HCT116 (cell line): Measurements from ENCODE around the gene PHYKPL. TPM values are rescaled to one million over a fixed set of nuclear protein-coding genes. Genes with fewer than 3 reads are reported as not detected.

Experiments used
- ATAC-seq: fragments of 200-7000 bp; cut with Tn5 transposase; 2 replicates; pipeline ENCODE4 v1.9.1; 2020; ENCODE audit warnings: mild to moderate bottlenecking, moderate library complexity
- BruUV-seq: library from RNA; stranded (reverse); fragments of 400-500 nt; replicated peaks from 2 replicates; lab custom pipeline; 2021; lab: Mats Ljungman, UMichigan
- CTCF ChIA-PET: fragments of 300-600 bp; sonication (Branson Sonifier 250); formaldehyde crosslinking; loops from one replicate; lab custom pipeline; 2021; ENCODE audit warnings: antibody characterized with exemption; lab: Charles Lee
- POLR2A ChIA-PET: fragments of 300-600, 350-600 bp; sonication (Branson Sonifier 250); formaldehyde crosslinking; loops from one replicate; lab custom pipeline; 2021; ENCODE audit warnings: antibody characterized with exemption; lab: Charles Lee
- RAD21 ChIA-PET, 2 experiments: fragments of 300-600 bp; sonication (Branson Sonifier 250); formaldehyde crosslinking; loops; one replicate each; lab custom pipeline; 2023; ENCODE audit warnings: low total read pairs in 2 of 2; ENCODE audit not compliant: uncharacterized antibody in 2 of 2, unreplicated experiment in 2 of 2, low non-redundant PET in 1 of 2; lab: Charles Lee
- DNase-seq: peaks from one replicate; pipeline ENCODE4 v3.0.0-alpha.2; 2010; ENCODE audit warnings: low read depth, low spot score
- H2AFZ ChIP-seq: fragments of 200-600 bp; shearing (Covaris generic), sonication (generic); 2 replicates; pipeline ENCODE4 v1.6.1; 2017; ENCODE audit warnings: low read depth, mixed run types, mixed read lengths, antibody characterized with exemption, low read length; ENCODE audit not compliant: poor library complexity, severe bottlenecking
- H3K27ac ChIP-seq: 2 replicates; pipeline ENCODE4 v1.5.1; 2012; ENCODE audit warnings: low read depth, low read length
- H3K27me3 ChIP-seq: fragments of 200-600 bp; sonication (generic); 2 replicates; pipeline ENCODE4 v1.6.1; 2016; ENCODE audit warnings: mixed run types, low read length, mixed read lengths; ENCODE audit not compliant: insufficient read depth
- H3K36me3 ChIP-seq, 2 experiments: fragments of 200-500 bp in 1 of 2; fragments of 200-600 bp in 1 of 2; sonication (Bioruptor generic) in 1 of 2; sonication (generic) in 1 of 2; 2 replicates each; pipeline versions ENCODE4 v1.5.1 to v1.6.1; 2014 to 2016; ENCODE audit warnings: low read length in 2 of 2, inconsistent platforms in 1 of 2, mixed read lengths in 1 of 2, mixed run types in 1 of 2; ENCODE audit not compliant: insufficient read depth in 2 of 2, control insufficient read depth in 1 of 2
- H3K4me1 ChIP-seq, 2 experiments: fragments of 200-600 bp in 1 of 2; sonication (generic) in 1 of 2; 2 replicates each; pipeline versions ENCODE4 v1.5.1 to v1.6.1; 2012 to 2017; ENCODE audit warnings: low read length in 2 of 2, inconsistent platforms in 1 of 2, mild to moderate bottlenecking in 1 of 2, mixed read lengths in 1 of 2, mixed run types in 1 of 2, moderate library complexity in 1 of 2; ENCODE audit not compliant: insufficient read depth in 2 of 2, control insufficient read depth in 1 of 2
- H3K4me2 ChIP-seq: fragments of 200-600 bp; sonication (generic); 2 replicates; pipeline ENCODE4 v1.6.1; 2017; ENCODE audit warnings: mixed run types, low read length, mixed read lengths
- H3K4me3 ChIP-seq, 2 experiments: fragments of 200-600 bp in 1 of 2; sonication (generic) in 1 of 2; replicated peaks in 1 of 2; 2 replicates each; pipeline ENCODE4 v1.5.1; 2011 to 2016; ENCODE audit warnings: low read length in 2 of 2, control low read depth in 1 of 2, low read depth in 1 of 2, mild to moderate bottlenecking in 1 of 2, mixed read lengths in 1 of 2, mixed run types in 1 of 2
- H3K79me2 ChIP-seq: fragments of 200-600 bp; sonication (generic); 2 replicates; pipeline ENCODE4 v1.6.1; 2017; ENCODE audit warnings: mild to moderate bottlenecking, mixed run types, low read length, moderate library complexity, mixed read lengths; ENCODE audit not compliant: insufficient read depth
- H3K9ac ChIP-seq: fragments of 200-600 bp; sonication (generic); 2 replicates; pipeline ENCODE4 v1.6.1; 2016; ENCODE audit warnings: low read length, mixed read lengths
- H3K9me2 ChIP-seq: fragments of 200-600 bp; sonication (generic), shearing (Covaris generic); 2 replicates; pipeline ENCODE4 v1.6.1; 2017; ENCODE audit warnings: mixed run types, mild to moderate bottlenecking, moderate library complexity; ENCODE audit not compliant: insufficient read depth
- H3K9me3 ChIP-seq, 2 experiments: fragments of 200-500 bp in 1 of 2; fragments of 200-600 bp in 1 of 2; sonication (Bioruptor generic) in 1 of 2; sonication (generic) in 1 of 2; 2 replicates each; pipeline ENCODE4 v1.6.1; 2014 to 2017; ENCODE audit warnings: low read length in 2 of 2, mixed read lengths in 2 of 2, inconsistent platforms in 1 of 2, low read depth in 1 of 2, mild to moderate bottlenecking in 1 of 2, mixed run types in 1 of 2, moderate library complexity in 1 of 2; ENCODE audit not compliant: control insufficient read depth in 1 of 2, insufficient read depth in 1 of 2
- H4K20me1 ChIP-seq: fragments of 200-600 bp; sonication (generic), shearing (Covaris generic); 2 replicates; pipeline ENCODE4 v1.6.1; 2017; ENCODE audit warnings: mixed run types, mild to moderate bottlenecking, moderate library complexity; ENCODE audit not compliant: insufficient read depth
- CBX3 ChIP-seq: IDR thresholded peaks from 2 replicates; pipeline ENCODE4 v1.6.1; 2012; ENCODE audit warnings: low read depth
- EGR1 ChIP-seq: IDR thresholded peaks from 2 replicates; pipeline ENCODE4 v1.6.1; 2012; ENCODE audit warnings: low read depth
- ELF1 ChIP-seq: IDR thresholded peaks from 2 replicates; pipeline ENCODE4 v1.6.1; 2012; ENCODE audit warnings: low read depth, borderline replicate concordance
- EZH2 ChIP-seq: fragments of 200-600 bp; sonication (generic); IDR thresholded peaks from 2 replicates; pipeline ENCODE4 v1.6.1; 2017; ENCODE audit warnings: antibody characterized with exemption, mixed run types
- EZH2phosphoT487 ChIP-seq: fragments of 200-600 bp; IDR thresholded peaks from 2 replicates; pipeline ENCODE4 v1.6.1; 2018; ENCODE audit warnings: antibody characterized with exemption, borderline replicate concordance
- FOSL1 ChIP-seq: IDR thresholded peaks from 2 replicates; pipeline ENCODE4 v1.6.1; 2012; ENCODE audit warnings: low read depth
- JUND ChIP-seq: IDR thresholded peaks from 2 replicates; pipeline ENCODE4 v1.6.1; 2012
- POLR2A ChIP-seq: IDR thresholded peaks from 2 replicates; pipeline ENCODE4 v1.7.0; 2011; ENCODE audit warnings: borderline replicate concordance; ENCODE audit not compliant: insufficient read depth, insufficient read length; ENCODE audit errors: extremely low read depth
- RAD21 ChIP-seq: IDR thresholded peaks from 2 replicates; pipeline ENCODE4 v1.6.1; 2012; ENCODE audit warnings: low read depth, mild to moderate bottlenecking
- SIN3A ChIP-seq: IDR thresholded peaks from 2 replicates; pipeline ENCODE4 v1.6.1; 2012; ENCODE audit warnings: low read depth
- SP1 ChIP-seq: IDR thresholded peaks from 2 replicates; pipeline ENCODE4 v1.6.1; 2012; ENCODE audit warnings: low read depth
- SRF ChIP-seq: IDR thresholded peaks from 2 replicates; pipeline ENCODE4 v1.6.1; 2012; ENCODE audit warnings: low read depth
- TCF7L2 ChIP-seq: IDR thresholded peaks from 2 replicates; pipeline ENCODE4 v1.7.0; 2011; ENCODE audit warnings: borderline replicate concordance, inconsistent platforms; ENCODE audit not compliant: insufficient read depth, insufficient read length; ENCODE audit errors: extremely low read depth
- YY1 ChIP-seq: IDR thresholded peaks from 2 replicates; pipeline ENCODE4 v1.6.1; 2011; ENCODE audit warnings: low read length, low read depth, moderate library complexity, mild to moderate bottlenecking; ENCODE audit not compliant: insufficient replicate concordance; ENCODE audit errors: extremely low read depth
- ZFX ChIP-seq: fragments of 450-650 bp; IDR thresholded peaks from 2 replicates; pipeline ENCODE4 v1.6.1; 2017
- ZNF274 ChIP-seq: fragments of 200-500 bp; sonication (Bioruptor generic); IDR thresholded peaks from 2 replicates; pipeline ENCODE4 v1.6.1; 2014; ENCODE audit warnings: mild to moderate bottlenecking, low read depth, low read length, inconsistent platforms
- intact Hi-C: fragments of 100-400 bp; cut with micrococcal nuclease; formaldehyde crosslinking; loops from 2 replicates; pipeline ENCODE4 v1.10.0; 2022
- total RNA-seq: library from RNA; stranded (reverse); gene quantifications from one replicate; pipeline ENCODE4 v1.2.1, GENCODE V29; 2021; ENCODE audit not compliant: unreplicated experiment
- TF ChIP-seq, protein P1 (sequence below), 3 experiments: fragments of 200-600 bp in 1 of 3; sonication (generic) in 1 of 3; IDR thresholded peaks in 2 of 3; conservative IDR thresholded peaks in 1 of 3; 2 replicates each; pipeline ENCODE4 v1.5.1; 2012 to 2017; ENCODE audit warnings: low read depth in 2 of 3, low read length in 2 of 3, antibody characterized with exemption in 1 of 3, borderline replicate concordance in 1 of 3, control low read depth in 1 of 3, mild to moderate bottlenecking in 1 of 3, mixed read lengths in 1 of 3, mixed run types in 1 of 3, moderate library complexity in 1 of 3; ENCODE audit not compliant: insufficient read depth in 1 of 3
- TF ChIP-seq, protein P2 (sequence below): IDR thresholded peaks from 2 replicates; pipeline ENCODE4 v1.6.1; 2012; ENCODE audit warnings: low read depth
- TF ChIP-seq, protein P3 (sequence below): IDR thresholded peaks from 2 replicates; pipeline ENCODE4 v1.6.1; 2011; ENCODE audit warnings: mild to moderate bottlenecking, low read length, moderate library complexity; ENCODE audit not compliant: insufficient replicate concordance; ENCODE audit errors: extremely low read depth

Gene PHYKPL
- total RNA-seq, 1 experiment from 2014 or later = 57.8 TPM

DNA sequence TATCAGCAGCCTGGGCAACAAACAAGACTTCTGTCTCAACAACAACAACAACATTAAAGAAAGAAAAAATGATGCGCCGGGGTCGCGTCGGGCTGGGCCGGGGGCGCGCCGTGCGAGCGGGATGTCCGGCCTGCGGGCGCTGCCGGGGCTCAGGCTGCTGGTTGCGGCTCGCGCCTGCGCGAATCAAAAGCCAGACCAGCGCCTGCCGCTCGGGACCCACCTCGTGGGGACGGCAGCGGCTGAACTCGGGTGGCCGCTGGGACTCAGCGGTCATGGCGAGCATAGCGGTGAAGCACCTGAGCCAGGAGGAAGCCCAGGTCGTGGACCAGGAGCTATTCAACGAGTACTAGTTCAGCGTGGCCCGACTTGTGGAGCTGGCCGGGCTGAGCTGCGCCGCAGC is 67.0 kb downstream of the PHYKPL start:
- ChIA-PET POLR2A (no interaction called here), CTCF (interaction anchor here (2.8 kb wide), 1 partner anchor 89 kb away, joined by 14 read pairs; no protein-coding TSS in a partner anchor), RAD21 (no interaction called here)
- DNase-seq = no peak
- Histone ChIP-seq H3K9me2 (no peaks in the 10 kb centered on the region), H3K36me3 (no peaks in the 10 kb centered on the region), H3K9me3 (no peaks in the 10 kb centered on the region), H3K79me2 (no peaks in the 10 kb centered on the region), H2AFZ (no peak overlapping the region), H3K4me1 (peaks cover 2 to 11% of the 10 kb centered on the region in 2 experiments; a peak in 3 of 4 replicates), H3K9ac (no peak overlapping the region), H3K27me3 (no peaks in the 10 kb centered on the region), H4K20me1 (no peaks in the 10 kb centered on the region), H3K4me3 (no peak overlapping the region), H3K4me2 (no peak overlapping the region), H3K27ac (no peak overlapping the region)
- BruUV-seq = no TSS peak
- intact Hi-C loops = no loop called here
- no peak for ATAC-seq
- no peak for TF ChIP-seq EZH2
- no peak for TF ChIP-seq CBX3
- TF ChIP-seq SP1 = no peak
- TF ChIP-seq SRF = no peak
- no peak for TF ChIP-seq EGR1
- TF ChIP-seq JUND = no peak
- no peak for TF ChIP-seq POLR2A
- no peak for TF ChIP-seq EZH2phosphoT487
- TF ChIP-seq TCF7L2 = no peak
- TF ChIP-seq, protein P1, sequence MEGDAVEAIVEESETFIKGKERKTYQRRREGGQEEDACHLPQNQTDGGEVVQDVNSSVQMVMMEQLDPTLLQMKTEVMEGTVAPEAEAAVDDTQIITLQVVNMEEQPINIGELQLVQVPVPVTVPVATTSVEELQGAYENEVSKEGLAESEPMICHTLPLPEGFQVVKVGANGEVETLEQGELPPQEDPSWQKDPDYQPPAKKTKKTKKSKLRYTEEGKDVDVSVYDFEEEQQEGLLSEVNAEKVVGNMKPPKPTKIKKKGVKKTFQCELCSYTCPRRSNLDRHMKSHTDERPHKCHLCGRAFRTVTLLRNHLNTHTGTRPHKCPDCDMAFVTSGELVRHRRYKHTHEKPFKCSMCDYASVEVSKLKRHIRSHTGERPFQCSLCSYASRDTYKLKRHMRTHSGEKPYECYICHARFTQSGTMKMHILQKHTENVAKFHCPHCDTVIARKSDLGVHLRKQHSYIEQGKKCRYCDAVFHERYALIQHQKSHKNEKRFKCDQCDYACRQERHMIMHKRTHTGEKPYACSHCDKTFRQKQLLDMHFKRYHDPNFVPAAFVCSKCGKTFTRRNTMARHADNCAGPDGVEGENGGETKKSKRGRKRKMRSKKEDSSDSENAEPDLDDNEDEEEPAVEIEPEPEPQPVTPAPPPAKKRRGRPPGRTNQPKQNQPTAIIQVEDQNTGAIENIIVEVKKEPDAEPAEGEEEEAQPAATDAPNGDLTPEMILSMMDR (IDR thresholded peaks at IDR 0.05 in 2 of 3, conservative IDR thresholded peaks at IDR 0.05 in 1 of 3; ENCODE audit: borderline replicate concordance in 1 of 3, insufficient read depth in 1 of 3, low read depth in 2 of 3, low read length in 2 of 3) = no peak
- no peak for TF ChIP-seq ELF1
- TF ChIP-seq RAD21 = no peak
- TF ChIP-seq FOSL1 = no peak
- no peak for TF ChIP-seq ZFX
- TF ChIP-seq, protein P2, sequence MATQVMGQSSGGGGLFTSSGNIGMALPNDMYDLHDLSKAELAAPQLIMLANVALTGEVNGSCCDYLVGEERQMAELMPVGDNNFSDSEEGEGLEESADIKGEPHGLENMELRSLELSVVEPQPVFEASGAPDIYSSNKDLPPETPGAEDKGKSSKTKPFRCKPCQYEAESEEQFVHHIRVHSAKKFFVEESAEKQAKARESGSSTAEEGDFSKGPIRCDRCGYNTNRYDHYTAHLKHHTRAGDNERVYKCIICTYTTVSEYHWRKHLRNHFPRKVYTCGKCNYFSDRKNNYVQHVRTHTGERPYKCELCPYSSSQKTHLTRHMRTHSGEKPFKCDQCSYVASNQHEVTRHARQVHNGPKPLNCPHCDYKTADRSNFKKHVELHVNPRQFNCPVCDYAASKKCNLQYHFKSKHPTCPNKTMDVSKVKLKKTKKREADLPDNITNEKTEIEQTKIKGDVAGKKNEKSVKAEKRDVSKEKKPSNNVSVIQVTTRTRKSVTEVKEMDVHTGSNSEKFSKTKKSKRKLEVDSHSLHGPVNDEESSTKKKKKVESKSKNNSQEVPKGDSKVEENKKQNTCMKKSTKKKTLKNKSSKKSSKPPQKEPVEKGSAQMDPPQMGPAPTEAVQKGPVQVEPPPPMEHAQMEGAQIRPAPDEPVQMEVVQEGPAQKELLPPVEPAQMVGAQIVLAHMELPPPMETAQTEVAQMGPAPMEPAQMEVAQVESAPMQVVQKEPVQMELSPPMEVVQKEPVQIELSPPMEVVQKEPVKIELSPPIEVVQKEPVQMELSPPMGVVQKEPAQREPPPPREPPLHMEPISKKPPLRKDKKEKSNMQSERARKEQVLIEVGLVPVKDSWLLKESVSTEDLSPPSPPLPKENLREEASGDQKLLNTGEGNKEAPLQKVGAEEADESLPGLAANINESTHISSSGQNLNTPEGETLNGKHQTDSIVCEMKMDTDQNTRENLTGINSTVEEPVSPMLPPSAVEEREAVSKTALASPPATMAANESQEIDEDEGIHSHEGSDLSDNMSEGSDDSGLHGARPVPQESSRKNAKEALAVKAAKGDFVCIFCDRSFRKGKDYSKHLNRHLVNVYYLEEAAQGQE = no peak
- TF ChIP-seq, protein P3, sequence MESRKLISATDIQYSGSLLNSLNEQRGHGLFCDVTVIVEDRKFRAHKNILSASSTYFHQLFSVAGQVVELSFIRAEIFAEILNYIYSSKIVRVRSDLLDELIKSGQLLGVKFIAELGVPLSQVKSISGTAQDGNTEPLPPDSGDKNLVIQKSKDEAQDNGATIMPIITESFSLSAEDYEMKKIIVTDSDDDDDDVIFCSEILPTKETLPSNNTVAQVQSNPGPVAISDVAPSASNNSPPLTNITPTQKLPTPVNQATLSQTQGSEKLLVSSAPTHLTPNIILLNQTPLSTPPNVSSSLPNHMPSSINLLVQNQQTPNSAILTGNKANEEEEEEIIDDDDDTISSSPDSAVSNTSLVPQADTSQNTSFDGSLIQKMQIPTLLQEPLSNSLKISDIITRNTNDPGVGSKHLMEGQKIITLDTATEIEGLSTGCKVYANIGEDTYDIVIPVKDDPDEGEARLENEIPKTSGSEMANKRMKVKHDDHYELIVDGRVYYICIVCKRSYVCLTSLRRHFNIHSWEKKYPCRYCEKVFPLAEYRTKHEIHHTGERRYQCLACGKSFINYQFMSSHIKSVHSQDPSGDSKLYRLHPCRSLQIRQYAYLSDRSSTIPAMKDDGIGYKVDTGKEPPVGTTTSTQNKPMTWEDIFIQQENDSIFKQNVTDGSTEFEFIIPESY = no peak
- TF ChIP-seq ZNF274 = no peak
- no peak for TF ChIP-seq SIN3A
- TF ChIP-seq YY1 = no peak
